Left kidney (tissue), 2 donors: ENCODE data around the gene LAMTOR3. TPM values are rescaled to one million over a fixed set of nuclear protein-coding genes. Genes with fewer than 3 reads are reported as not detected.
"Not testable (repeated sequence)": the region's sequence is repeated elsewhere in the genome, so short reads cannot be mapped to it uniquely, and the experiment has no call there.

ENCODE experiments used
- DNase-seq: peaks from one replicate; pipeline ENCODE4 v3.0.0-alpha.2; 2013
- polyA plus RNA-seq: library from polyadenylated mRNA; unstranded; fragments of 120-200 nt; gene quantifications from one replicate; pipeline ENCODE4 v1.2.1, GENCODE V29; 2013; ENCODE audit not compliant: insufficient read length

LAMTOR3 gene
- polyA plus RNA-seq, 1 donor, result 95.4 TPM

GRCh38 chr4:99832758-99833157, 61.5 kb downstream of the LAMTOR3 start:
- no peak for DNase-seq

DNA sequence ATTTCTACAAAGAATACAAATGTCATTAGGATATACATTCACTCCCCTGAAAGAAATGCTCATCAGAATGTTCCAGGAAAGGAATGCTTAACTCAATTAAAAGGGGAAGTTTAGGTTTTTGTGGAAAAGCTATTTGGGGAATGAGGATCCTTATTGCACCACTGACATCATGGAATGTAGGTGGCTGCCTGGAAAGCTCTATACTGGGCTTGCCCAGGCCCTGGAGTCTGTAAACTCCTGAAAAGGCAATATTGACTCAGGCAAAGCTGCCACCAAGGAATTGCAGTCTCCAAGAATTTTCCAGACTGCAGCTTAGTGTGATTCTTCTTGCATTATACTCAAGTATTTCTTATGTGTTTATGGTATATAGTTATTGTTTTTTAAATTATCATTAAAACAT, 61.9 kb downstream of the LAMTOR3 start:
- DNase-seq, result no peak

DNA sequence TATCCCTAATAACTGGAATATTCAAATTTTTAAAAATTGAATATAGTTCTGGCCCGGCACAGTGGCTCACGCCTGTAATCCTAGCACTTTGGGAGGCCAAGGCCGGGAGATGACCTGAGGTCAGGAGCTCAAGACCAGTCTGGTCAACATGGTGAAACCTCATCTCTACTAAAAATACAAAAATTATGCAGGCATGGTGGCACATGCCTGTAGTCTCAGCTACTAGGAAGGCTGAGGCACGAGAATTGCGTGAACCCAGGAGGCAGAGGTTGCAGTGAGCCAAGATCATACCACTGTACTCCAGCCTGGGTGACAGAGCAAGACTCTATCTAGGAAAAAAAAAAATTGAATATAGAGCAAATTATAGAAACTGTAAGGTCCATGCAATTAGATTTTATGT, 64.2 kb downstream of the LAMTOR3 start:
- DNase-seq, result not testable (repeated sequence)

DNA sequence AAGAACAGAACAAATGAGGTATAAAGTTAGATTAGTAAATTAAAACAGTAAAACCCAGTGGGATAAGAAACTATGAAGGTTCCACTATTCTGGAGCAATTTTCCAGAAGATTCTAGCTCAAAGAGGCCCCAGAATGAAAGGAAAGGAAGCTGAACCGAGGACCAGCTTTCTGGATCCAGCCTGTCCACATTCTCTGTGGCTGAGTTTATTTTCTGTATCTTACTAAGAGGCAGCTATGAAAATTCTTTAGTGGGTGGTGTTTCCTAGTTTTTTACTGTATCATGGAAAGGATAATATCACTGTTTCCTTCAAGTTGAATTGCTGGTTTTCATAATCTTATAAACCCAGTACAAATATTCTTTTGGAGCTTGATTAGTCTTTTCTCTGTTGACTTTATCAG, 65.8 kb downstream of the LAMTOR3 start:
- DNase-seq, result no peak

Other genes with a start within 250 kb of the LAMTOR3 start
- gene C4orf54, start 236.6 kb downstream of the LAMTOR3 start, polyA plus RNA-seq, result 1.1 TPM
- gene DAPP1, start 77.6 kb downstream of the LAMTOR3 start, polyA plus RNA-seq, result 1.1 TPM
- gene DNAJB14, start 52.2 kb upstream of the LAMTOR3 start, polyA plus RNA-seq, result 44.4 TPM
- 446 TPM for gene H2AZ1, start 55.8 kb upstream of the LAMTOR3 start, polyA plus RNA-seq